IMR-90 (cell line): ENCODE measurements around the gene PTGER2. TPM values are rescaled to one million over a fixed set of nuclear protein-coding genes. Genes with fewer than 3 reads are reported as not detected.

Experiments
- ATAC-seq: fragments of 200-7000 bp; cut with Tn5 transposase; 2 replicates; pipeline ENCODE4 v1.9.1; 2020; ENCODE audit warnings: low read depth, mild to moderate bottlenecking, moderate library complexity
- BruUV-seq: library from RNA; stranded (reverse); fragments of 400-500 nt; replicated peaks from 2 replicates; lab custom pipeline; 2021; lab: Mats Ljungman, UMichigan
- CTCF ChIA-PET: fragments of 300-600 bp; formaldehyde crosslinking; extraction: SDS; loops from one replicate; lab custom pipeline; 2021; ENCODE audit warnings: antibody characterized with exemption; lab: Yijun Ruan, JAX
- POLR2A ChIA-PET: fragments of 300-600 bp; sonication (Branson Sonifier 250); formaldehyde crosslinking; loops from one replicate; lab custom pipeline; 2022; ENCODE audit warnings: antibody characterized with exemption; ENCODE audit not compliant: unreplicated experiment; lab: Charles Lee
- DNase-seq: peaks from one replicate; pipeline ENCODE4 v3.0.0; 2013
- H2AFZ ChIP-seq: replicated peaks from 2 replicates; pipeline ENCODE3; 2013; ENCODE audit warnings: low read length, mild to moderate bottlenecking; ENCODE audit not compliant: poor library complexity
- H2AK5ac ChIP-seq: 2 replicates; pipeline ENCODE4 v1.6.1; 2013; ENCODE audit warnings: low read depth, low read length, inconsistent platforms
- H2AK9ac ChIP-seq: replicated peaks from 2 replicates; pipeline ENCODE3; 2013; ENCODE audit warnings: mild to moderate bottlenecking, low read depth, low read length, moderate library complexity; ENCODE audit not compliant: poor library complexity
- H2BK120ac ChIP-seq: 2 replicates; pipeline ENCODE4 v1.6.1; 2013; ENCODE audit warnings: low read depth, low read length, inconsistent platforms
- H2BK15ac ChIP-seq: 3 replicates; pipeline ENCODE4 v1.6.1; 2013; ENCODE audit warnings: low read depth, low read length, inconsistent platforms
- H2BK20ac ChIP-seq: 2 replicates; pipeline ENCODE4 v1.6.1; 2013; ENCODE audit warnings: low read depth, mild to moderate bottlenecking, inconsistent platforms, low read length, moderate library complexity
- H2BK5ac ChIP-seq: 2 replicates; pipeline ENCODE4 v1.6.1; 2013; ENCODE audit warnings: mild to moderate bottlenecking, low read depth, low read length, inconsistent platforms; ENCODE audit not compliant: poor library complexity, severe bottlenecking
- H3K14ac ChIP-seq: replicated peaks from 2 replicates; pipeline ENCODE4 v1.6.1; 2013; ENCODE audit warnings: low read depth, low read length, inconsistent platforms
- H3K18ac ChIP-seq: 2 replicates; pipeline ENCODE4 v1.6.1; 2013; ENCODE audit warnings: low read depth, low read length, control low read depth
- H3K23ac ChIP-seq: 2 replicates; pipeline ENCODE4 v1.6.1; 2013; ENCODE audit warnings: low read depth, low read length, inconsistent platforms
- H3K27ac ChIP-seq: 2 replicates; pipeline ENCODE4 v1.5.1; 2013; ENCODE audit warnings: mild to moderate bottlenecking, control low read depth, low read length; ENCODE audit not compliant: insufficient read depth
- H3K27me3 ChIP-seq: 2 replicates; pipeline ENCODE4 v1.6.1; 2013; ENCODE audit warnings: low read length; ENCODE audit not compliant: control insufficient read depth, insufficient read depth
- H3K36me3 ChIP-seq: 2 replicates; pipeline ENCODE4 v1.6.1; 2013; ENCODE audit warnings: low read length, mixed read lengths; ENCODE audit not compliant: control insufficient read depth, insufficient read depth
- H3K4ac ChIP-seq: 2 replicates; pipeline ENCODE4 v1.6.1; 2013; ENCODE audit warnings: low read depth, low read length, inconsistent platforms
- H3K4me1 ChIP-seq: 2 replicates; pipeline ENCODE4 v1.6.1; 2013; ENCODE audit warnings: low read length, mixed read lengths; ENCODE audit not compliant: control insufficient read depth, insufficient read depth
- H3K4me2 ChIP-seq: 2 replicates; pipeline ENCODE4 v1.6.1; 2013; ENCODE audit warnings: low read depth, mild to moderate bottlenecking, control low read depth, low read length, moderate library complexity
- H3K4me3 ChIP-seq: 2 replicates; pipeline ENCODE4 v1.5.1; 2013; ENCODE audit warnings: low read depth, mild to moderate bottlenecking, control low read depth, low read length, moderate library complexity; ENCODE audit not compliant: insufficient read depth
- H3K56ac ChIP-seq: 2 replicates; pipeline ENCODE4 v1.6.1; 2013; ENCODE audit warnings: low read length, inconsistent platforms; ENCODE audit not compliant: insufficient read depth; ENCODE audit errors: extremely low read depth
- H3K79me1 ChIP-seq, 2 experiments: 2 replicates each; pipeline ENCODE4 v1.6.1; 2013; ENCODE audit warnings: low read length in 2 of 2, inconsistent platforms in 1 of 2, low read depth in 1 of 2
- H3K9ac ChIP-seq: 2 replicates; pipeline ENCODE4 v1.6.1; 2013; ENCODE audit warnings: low read depth, low read length, control low read depth
- H3K9me1 ChIP-seq: 2 replicates; pipeline ENCODE4 v1.6.1; 2013; ENCODE audit warnings: low read length, inconsistent platforms; ENCODE audit not compliant: insufficient read depth
- H3K9me3 ChIP-seq: 2 replicates; pipeline ENCODE4 v1.6.1; 2013; ENCODE audit warnings: low read length; ENCODE audit not compliant: control insufficient read depth, insufficient read depth
- H4K20me1 ChIP-seq: 2 replicates; pipeline ENCODE4 v1.6.1; 2013; ENCODE audit warnings: low read length, inconsistent platforms; ENCODE audit not compliant: insufficient read depth
- H4K5ac ChIP-seq: 2 replicates; pipeline ENCODE4 v1.6.1; 2013; ENCODE audit warnings: mild to moderate bottlenecking, low read depth, low read length, control low read depth
- H4K8ac ChIP-seq, 2 experiments: 2 replicates each; pipeline ENCODE4 v1.6.1; 2013; ENCODE audit warnings: low read depth in 2 of 2, low read length in 2 of 2, control low read depth in 1 of 2, inconsistent platforms in 1 of 2
- H4K91ac ChIP-seq: 2 replicates; pipeline ENCODE4 v1.6.1; 2013; ENCODE audit warnings: low read depth, low read length, inconsistent platforms; ENCODE audit not compliant: insufficient read depth
- BHLHE40 ChIP-seq: fragments of 150-350 bp; IDR thresholded peaks from 2 replicates; pipeline ENCODE4 v1.6.1; 2016; ENCODE audit warnings: mild to moderate bottlenecking, low read depth, low read length
- CEBPB ChIP-seq: IDR thresholded peaks from 2 replicates; pipeline ENCODE4 v1.6.1; 2012; ENCODE audit warnings: low read depth, low read length, improper control_type of control experiment
- CTCF ChIP-seq: conservative IDR thresholded peaks from 2 replicates; pipeline ENCODE4 v1.5.1; 2012; ENCODE audit warnings: mild to moderate bottlenecking, low read depth, low read length, improper control_type of control experiment
- ELK1 ChIP-seq: fragments of 150-350 bp; IDR thresholded peaks from 2 replicates; pipeline ENCODE4 v1.6.1; 2016; ENCODE audit warnings: low read depth, mild to moderate bottlenecking, low read length, moderate library complexity, borderline replicate concordance
- NFE2L2 ChIP-seq: fragments of 150-350 bp; IDR thresholded peaks from 2 replicates; pipeline ENCODE4 v1.6.1; 2016; ENCODE audit warnings: low read depth, mild to moderate bottlenecking, low read length
- RAD21 ChIP-seq: IDR thresholded peaks from 2 replicates; pipeline ENCODE4 v1.6.1; 2012; ENCODE audit warnings: low read length, improper control_type of control experiment
- RFX5 ChIP-seq: IDR thresholded peaks from 2 replicates; pipeline ENCODE4 v1.8.0; 2012; ENCODE audit warnings: low read depth, mild to moderate bottlenecking, low read length, moderate library complexity
- SMC3 ChIP-seq: fragments of 150-350 bp; IDR thresholded peaks from 2 replicates; pipeline ENCODE4 v1.6.1; 2016; ENCODE audit warnings: low read depth, mild to moderate bottlenecking, antibody characterized with exemption, low read length, moderate library complexity
- WGBS, 2 experiments: methylation state at CpG; one replicate each; pipeline versions ENCODE4 v1.1.5 to v1.1.7; 2013; ENCODE audit warnings: missing lambda C conversion rate in 2 of 2; ENCODE audit not compliant: insufficient read length in 1 of 2; ENCODE audit errors: extremely low coverage in 2 of 2; 5-methylcytosine and 5-hydroxymethylcytosine counted together
- dilution Hi-C: fragments of 300-500 bp; cut with HindIII; formaldehyde crosslinking; loops from one replicate; pipeline ENCODE4 v1.14.3; 2018; ENCODE audit warnings: low sequenced_read_pairs; ENCODE audit not compliant: unreplicated experiment
- in situ Hi-C: fragments of 300-500 bp; cut with MboI; formaldehyde crosslinking; loops from 3 replicates; pipeline ENCODE4 v1.14.3; 2019; ENCODE audit warnings: low sequenced_read_pairs, inconsistent platforms, mixed read lengths
- intact Hi-C: fragments of 100-400 bp; cut with micrococcal nuclease; formaldehyde crosslinking; loops from 2 replicates; pipeline ENCODE4 v1.10.0; 2022
- polyA plus RNA-seq, 3 experiments: library from polyadenylated mRNA; depleted of rRNA; stranded (reverse); fragments of >200 nt; gene quantifications; 2 replicates each; pipeline ENCODE4 v1.2.3, GENCODE V29; 2012; ENCODE audit warnings: low replicate concordance in 1 of 3
- total RNA-seq: library from RNA; depleted of rRNA; stranded (reverse); fragments of >200 nt; gene quantifications from 2 replicates; pipeline ENCODE4 v1.2.3, GENCODE V29; 2012

PTGER2 gene
- total and polyA plus RNA-seq, 2 of the 4 experiments (the other 2 are of a cell fraction): 24.7 to 58.5 TPM

GRCh38 chr14:52272375-52272774 is 41.7 kb upstream of the PTGER2 start:
- H3K4me1 ChIP-seq: peaks cover 4% of the 10 kb centered on the region; the same call in 1 of the 2 replicates
- no peak overlapping the region for H4K5ac ChIP-seq
- ChIA-PET CTCF (no interaction called here), POLR2A (no interaction called here)
- H2AK9ac ChIP-seq: no peak overlapping the region
- no peaks in the 10 kb centered on the region for H3K36me3 ChIP-seq
- no peak overlapping the region for H3K27ac ChIP-seq
- no peaks in the 10 kb centered on the region for H3K79me1 ChIP-seq
- no peak overlapping the region for H2BK5ac ChIP-seq
- no peak overlapping the region for H3K4ac ChIP-seq
- dilution Hi-C loops (no loop called here), in situ Hi-C loops (no loop called here), intact Hi-C loops (loop anchor here (2.0 to 5.0 kb wide), 2 partner anchors 125 to 276 kb away; no protein-coding TSS in a partner anchor)
- H3K56ac ChIP-seq: no peak overlapping the region
- H3K4me3 ChIP-seq: no peak overlapping the region
- no peak overlapping the region for H3K14ac ChIP-seq
- H2AFZ ChIP-seq: peak overlapping the region; percentile 48
- H3K9me1 ChIP-seq: no peaks in the 10 kb centered on the region
- ATAC-seq (peak; percentile 68), DNase-seq (peak; percentile 40)
- H2BK15ac ChIP-seq: no peak overlapping the region
- no peak overlapping the region for H3K18ac ChIP-seq
- no peak overlapping the region for H2BK20ac ChIP-seq
- no peak overlapping the region for H3K9ac ChIP-seq
- no peaks in the 10 kb centered on the region for H3K9me3 ChIP-seq
- H3K4me2 ChIP-seq: no peak overlapping the region
- TF ChIP-seq RFX5 (no peak), CEBPB (no peak), SMC3 (peak; percentile 41), RAD21 (peak; percentile 56), CTCF (peak; percentile 50), NFE2L2 (no peak), BHLHE40 (no peak), ELK1 (no peak)
- no peak overlapping the region for H2AK5ac ChIP-seq
- WGBS, 2 experiments: 67% methylated on average over 1 of the region's 3 CpGs; no CpG with 5 or more reads in 1 of the 2 experiments
- peaks cover 29% of the 10 kb centered on the region for H3K27me3 ChIP-seq
- H3K23ac ChIP-seq: no peak overlapping the region
- no peaks in the 10 kb centered on the region for H4K20me1 ChIP-seq
- H4K91ac ChIP-seq: no peak overlapping the region
- no peak overlapping the region for H2BK120ac ChIP-seq
- no TSS peak for BruUV-seq
- H4K8ac ChIP-seq: no peak overlapping the region
